ENCODE measurements around the gene MGAT5. TPM values are rescaled to one million over a fixed set of nuclear protein-coding genes. Genes with fewer than 3 reads are reported as not detected.

The MGAT5 gene
- total RNA-seq, 1 donor from 2014 or later = 21.2 TPM

DNA sequence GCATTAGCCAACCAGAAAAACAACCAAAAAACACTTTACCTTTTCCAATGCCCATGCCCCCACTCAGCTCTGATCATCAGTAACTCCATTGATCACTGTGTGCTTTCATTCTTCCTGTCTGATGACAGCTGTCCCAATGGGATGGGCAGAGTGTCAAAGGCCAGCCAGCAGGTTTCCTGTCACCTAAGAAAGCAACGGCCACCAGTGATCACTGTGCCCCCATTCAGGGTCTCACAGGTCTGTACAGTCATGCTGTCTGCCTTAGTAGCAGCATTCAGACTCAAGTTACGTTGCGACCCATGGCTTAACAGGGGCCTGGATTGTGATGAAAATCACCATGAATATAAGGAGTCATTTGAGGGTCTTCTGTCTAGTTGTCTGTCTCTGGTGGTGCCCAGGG lies 184.5 kb downstream of the MGAT5 start:
- Mint-ChIP-seq H3K27ac (no peak overlapping the region), H3K9me3 (no peaks in the 10 kb centered on the region), H3K27me3 (ENCODE audit: insufficient read depth, low read depth) (peaks cover 2% of the 10 kb centered on the region), H3K4me1 (no peaks in the 10 kb centered on the region), H3K4me3 (no peak overlapping the region), H3K36me3 (peaks cover 34% of the 10 kb centered on the region)
- H3K36me3 ChIP-seq = no peaks in the 10 kb centered on the region
- no peaks in the 10 kb centered on the region for H4K20me1 ChIP-seq (ENCODE audit: low read depth)
- TF ChIP-seq, protein P1, sequence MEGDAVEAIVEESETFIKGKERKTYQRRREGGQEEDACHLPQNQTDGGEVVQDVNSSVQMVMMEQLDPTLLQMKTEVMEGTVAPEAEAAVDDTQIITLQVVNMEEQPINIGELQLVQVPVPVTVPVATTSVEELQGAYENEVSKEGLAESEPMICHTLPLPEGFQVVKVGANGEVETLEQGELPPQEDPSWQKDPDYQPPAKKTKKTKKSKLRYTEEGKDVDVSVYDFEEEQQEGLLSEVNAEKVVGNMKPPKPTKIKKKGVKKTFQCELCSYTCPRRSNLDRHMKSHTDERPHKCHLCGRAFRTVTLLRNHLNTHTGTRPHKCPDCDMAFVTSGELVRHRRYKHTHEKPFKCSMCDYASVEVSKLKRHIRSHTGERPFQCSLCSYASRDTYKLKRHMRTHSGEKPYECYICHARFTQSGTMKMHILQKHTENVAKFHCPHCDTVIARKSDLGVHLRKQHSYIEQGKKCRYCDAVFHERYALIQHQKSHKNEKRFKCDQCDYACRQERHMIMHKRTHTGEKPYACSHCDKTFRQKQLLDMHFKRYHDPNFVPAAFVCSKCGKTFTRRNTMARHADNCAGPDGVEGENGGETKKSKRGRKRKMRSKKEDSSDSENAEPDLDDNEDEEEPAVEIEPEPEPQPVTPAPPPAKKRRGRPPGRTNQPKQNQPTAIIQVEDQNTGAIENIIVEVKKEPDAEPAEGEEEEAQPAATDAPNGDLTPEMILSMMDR (IDR thresholded peaks at IDR 0.05) = no peak
- TF ChIP-seq EZH2 (IDR thresholded peaks at IDR 0.05) (no peak), EZH2phosphoT487 (IDR thresholded peaks at IDR 0.05) (no peak)
- no peak overlapping the region for H3K4me2 ChIP-seq
- H3K9me3 ChIP-seq (ENCODE audit: low read depth) = no peaks in the 10 kb centered on the region
- no peak overlapping the region for H3K9ac ChIP-seq
- H3K4me1 ChIP-seq = no peaks in the 10 kb centered on the region
- H3K79me2 ChIP-seq (ENCODE audit: low read depth) = no peaks in the 10 kb centered on the region
- no peak for DNase-seq (ENCODE audit: low spot score)
- peaks cover under 1% of the 10 kb centered on the region for H3K27me3 ChIP-seq
- H3K27ac ChIP-seq = no peak overlapping the region
- no peaks in the 10 kb centered on the region for H3F3A ChIP-seq (ENCODE audit: low read depth)
- H3K4me3 ChIP-seq = no peak overlapping the region
- no peak overlapping the region for H2AFZ ChIP-seq (replicated peaks)

DNA sequence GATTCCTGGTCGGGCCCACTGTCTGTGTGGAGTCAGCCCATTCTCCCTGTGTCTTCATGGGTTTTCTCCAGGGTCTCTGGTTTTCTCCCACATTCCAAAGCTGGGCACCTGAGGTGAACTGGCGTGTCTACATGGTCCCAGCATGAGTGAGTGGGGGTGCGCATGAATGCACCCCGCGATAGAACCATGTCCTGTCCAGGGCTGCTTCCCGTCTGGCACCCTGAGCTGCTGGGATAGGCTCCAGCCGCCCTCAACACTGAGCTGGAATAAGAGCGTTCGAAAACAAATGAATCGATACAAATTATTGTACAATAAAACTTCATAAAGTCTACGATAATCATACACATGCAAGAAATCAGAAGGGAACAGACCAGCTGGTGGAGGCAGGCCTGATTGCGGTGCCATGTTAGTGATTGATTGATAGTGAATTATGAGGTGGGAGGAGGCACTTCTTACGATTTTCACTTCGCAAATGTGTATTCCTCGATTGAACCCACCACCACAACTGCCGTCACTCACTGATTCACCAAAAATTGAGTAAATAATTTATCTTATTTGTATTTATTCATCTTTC lies 186.6 kb downstream of the MGAT5 start:
- Histone ChIP-seq H3K4me1 (peaks cover under 1% of the 10 kb centered on the region), H4K20me1 (ENCODE audit: low read depth) (no peaks in the 10 kb centered on the region), H3K36me3 (no peaks in the 10 kb centered on the region), H3F3A (ENCODE audit: low read depth) (no peaks in the 10 kb centered on the region), H3K27ac (no peak overlapping the region), H3K4me2 (no peak overlapping the region), H2AFZ (replicated peaks) (no peak overlapping the region), H3K9me3 (ENCODE audit: low read depth) (no peaks in the 10 kb centered on the region), H3K27me3 (no peaks in the 10 kb centered on the region), H3K9ac (no peak overlapping the region), H3K4me3 (no peak overlapping the region), H3K79me2 (ENCODE audit: low read depth) (no peaks in the 10 kb centered on the region)
- TF ChIP-seq EZH2phosphoT487 (IDR thresholded peaks at IDR 0.05) (no peak), EZH2 (IDR thresholded peaks at IDR 0.05) (no peak)
- TF ChIP-seq, protein P1 (IDR thresholded peaks at IDR 0.05) = no peak
- Mint-ChIP-seq H3K27ac (no peak overlapping the region), H3K9me3 (no peaks in the 10 kb centered on the region), H3K4me3 (no peak overlapping the region), H3K4me1 (peaks cover under 1% of the 10 kb centered on the region), H3K27me3 (ENCODE audit: insufficient read depth, low read depth) (peaks cover 2% of the 10 kb centered on the region), H3K36me3 (peaks cover 20% of the 10 kb centered on the region)
- no peak for DNase-seq (ENCODE audit: low spot score)

DNA sequence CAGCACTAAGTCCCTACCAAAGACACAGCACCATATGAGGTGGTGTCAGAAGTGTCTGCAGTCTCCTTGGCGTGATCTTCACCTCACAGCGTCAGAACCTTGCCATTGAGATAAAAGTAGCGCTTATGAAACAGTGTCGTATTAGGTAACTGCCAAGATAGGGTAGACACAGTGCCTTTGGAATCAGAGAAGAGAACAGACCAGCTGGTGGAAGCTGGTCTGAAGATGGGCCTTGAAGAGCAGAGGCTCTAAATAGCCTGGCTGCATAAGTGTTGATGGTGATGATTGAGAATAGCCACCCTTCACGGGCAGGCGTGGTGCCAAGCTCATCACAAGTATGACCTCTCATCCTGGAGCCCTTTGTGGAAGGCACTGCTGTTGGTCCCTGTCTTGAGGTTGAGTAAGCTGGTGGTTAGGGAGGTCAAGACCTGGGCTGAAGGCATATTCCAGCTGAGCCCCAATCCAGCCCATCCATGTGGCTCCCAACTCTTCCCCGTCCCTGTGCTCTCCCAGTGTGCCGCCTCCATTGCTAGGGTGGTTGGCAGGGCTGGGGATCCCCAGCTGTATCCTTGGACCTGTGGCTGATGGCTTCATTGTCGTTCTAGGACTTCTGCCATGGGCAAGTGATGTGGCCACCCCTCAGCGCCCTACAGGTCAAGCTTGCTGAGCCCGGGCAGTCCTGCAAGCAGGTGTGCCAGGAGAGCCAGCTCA lies 187.4 kb downstream of the MGAT5 start:
- Mint-ChIP-seq H3K4me1 (peaks cover 10% of the 10 kb centered on the region), H3K36me3 (peaks cover 18% of the 10 kb centered on the region), H3K27ac (no peak overlapping the region), H3K27me3 (ENCODE audit: insufficient read depth, low read depth) (peaks cover 2% of the 10 kb centered on the region), H3K4me3 (no peak overlapping the region), H3K9me3 (no peaks in the 10 kb centered on the region)
- Histone ChIP-seq H3K27me3 (no peaks in the 10 kb centered on the region), H3K4me2 (no peak overlapping the region), H2AFZ (replicated peaks) (no peak overlapping the region), H3K4me3 (no peak overlapping the region), H4K20me1 (ENCODE audit: low read depth) (no peaks in the 10 kb centered on the region), H3K79me2 (ENCODE audit: low read depth) (no peaks in the 10 kb centered on the region), H3K36me3 (no peaks in the 10 kb centered on the region), H3K27ac (no peak overlapping the region), H3K9ac (no peak overlapping the region), H3K4me1 (peaks cover 4% of the 10 kb centered on the region), H3K9me3 (ENCODE audit: low read depth) (no peaks in the 10 kb centered on the region), H3F3A (ENCODE audit: low read depth) (no peaks in the 10 kb centered on the region)
- TF ChIP-seq, protein P1 (IDR thresholded peaks at IDR 0.05) = no peak
- TF ChIP-seq EZH2 (IDR thresholded peaks at IDR 0.05) (no peak), EZH2phosphoT487 (IDR thresholded peaks at IDR 0.05) (no peak)
- DNase-seq (ENCODE audit: low spot score) = no peak
